HFFc6 (cell line): ENCODE results near the gene NAPSA. TPM values are rescaled to one million over a fixed set of nuclear protein-coding genes. Genes with fewer than 3 reads are reported as not detected.

ENCODE experiments used
- DNase-seq: peaks from one replicate; pipeline ENCODE4 v3.0.0-alpha.2; 2018
- H3K27ac Mint-ChIP-seq: 2 replicates; pipeline ENCODE4 v1.8.0; 2020; ENCODE audit warnings: mild to moderate bottlenecking, mixed read lengths
- H3K27me3 Mint-ChIP-seq: 2 replicates; pipeline ENCODE4 v1.8.0; 2021; ENCODE audit warnings: mild to moderate bottlenecking, moderate library complexity, mixed read lengths; ENCODE audit not compliant: insufficient read depth
- H3K36me3 Mint-ChIP-seq: 2 replicates; pipeline ENCODE4 v1.8.0; 2021; ENCODE audit warnings: low read depth, mixed read lengths
- H3K4me1 Mint-ChIP-seq: 2 replicates; pipeline ENCODE4 v1.8.0; 2020; ENCODE audit warnings: low read depth, mixed read lengths
- H3K4me3 Mint-ChIP-seq: 2 replicates; pipeline ENCODE4 v1.8.0; 2020; ENCODE audit warnings: mild to moderate bottlenecking, moderate library complexity, mixed read lengths
- H3K9me3 Mint-ChIP-seq: 2 replicates; pipeline ENCODE4 v1.8.0; 2020; ENCODE audit warnings: mild to moderate bottlenecking, mixed read lengths
- CTCF ChIP-seq: fragments of 200-600 bp; sonication (generic); IDR thresholded peaks from 2 replicates; pipeline ENCODE4 v1.5.0; 2021; ENCODE audit warnings: antibody characterized with exemption, mild to moderate bottlenecking
- total RNA-seq, 6 experiments: library from RNA; stranded (reverse); fragmentation: NEBNext Ultra II Directional; extraction: Animal tissue kit (Norgen Biotek cat#: 25700); gene quantifications; 2 replicates in 1 of 6; 3 replicates in 5 of 6; pipeline ENCODE4 v1.2.3, GENCODE V29; 2021

NAPSA gene
- total RNA-seq, 6 experiments from 2014 or later, result 0.12 to 0.66 (median 0.41) TPM; not detected in 2

- no peak overlapping the region for H3K27ac Mint-ChIP-seq
- H3K4me3 Mint-ChIP-seq, result no peak overlapping the region
- H3K36me3 Mint-ChIP-seq, result peaks cover 1% of the 10 kb centered on the region
- peaks cover 6% of the 10 kb centered on the region; the same call in 1 of the 2 replicates for H3K9me3 Mint-ChIP-seq
- H3K27me3 Mint-ChIP-seq, result peaks cover 31% of the 10 kb centered on the region
- no peak for DNase-seq
- TF ChIP-seq CTCF, result no peak
- H3K4me1 Mint-ChIP-seq, result peaks cover 5% of the 10 kb centered on the region; the same call in 1 of the 2 replicates
These were observed 30.6 kb downstream of the NAPSA start for GRCh38 chr19:50334741-50335421.

GRCh38 chr19:50333737-50334617 lies 31.5 kb downstream of the NAPSA start:
- peaks cover 12% of the 10 kb centered on the region; the same call in 1 of the 2 replicates for H3K4me1 Mint-ChIP-seq
- H3K4me3 Mint-ChIP-seq, result peak overlapping the region; percentile 64
- H3K9me3 Mint-ChIP-seq, result peaks cover 14% of the 10 kb centered on the region
- peaks cover 8% of the 10 kb centered on the region for H3K36me3 Mint-ChIP-seq
- H3K27ac Mint-ChIP-seq, result no peak overlapping the region
- DNase-seq, result no peak
- TF ChIP-seq CTCF, result no peak
- H3K27me3 Mint-ChIP-seq, result peaks cover 40% of the 10 kb centered on the region

DNA sequence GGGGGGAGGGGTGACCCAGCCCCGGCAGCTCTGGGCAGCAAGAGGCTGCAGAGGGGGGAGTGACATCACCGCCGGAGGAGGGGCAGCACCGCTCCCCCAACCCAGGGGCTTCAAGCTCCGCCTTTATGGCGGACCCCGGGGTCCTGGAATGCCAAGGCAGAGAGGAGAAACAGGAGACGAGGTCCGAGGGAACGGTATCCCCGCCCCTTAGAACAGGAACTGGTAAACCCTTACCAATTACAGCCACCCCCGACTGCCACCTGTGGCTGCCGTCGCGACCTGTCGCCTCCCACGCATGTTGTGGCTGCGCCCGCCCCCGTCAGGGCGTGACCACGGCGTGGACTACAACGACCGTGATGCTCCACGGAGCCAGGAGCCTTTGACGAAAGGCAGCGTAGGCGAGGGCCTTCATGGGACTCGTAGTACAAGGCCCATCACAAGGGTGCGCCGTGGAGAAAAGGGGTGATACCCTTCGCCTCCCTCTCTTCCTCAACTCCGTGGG lies 32.2 kb downstream of the NAPSA start:
- Mint-ChIP-seq H3K4me1 (peaks cover 12% of the 10 kb centered on the region; the same call in 1 of the 2 replicates), H3K27ac (no peak overlapping the region), H3K4me3 (peak overlapping the region; percentile 64), H3K27me3 (peaks cover 39% of the 10 kb centered on the region), H3K36me3 (peaks cover 8% of the 10 kb centered on the region), H3K9me3 (peaks cover 14% of the 10 kb centered on the region)
- no peak for TF ChIP-seq CTCF
- peak; percentile 8 for DNase-seq

DNA sequence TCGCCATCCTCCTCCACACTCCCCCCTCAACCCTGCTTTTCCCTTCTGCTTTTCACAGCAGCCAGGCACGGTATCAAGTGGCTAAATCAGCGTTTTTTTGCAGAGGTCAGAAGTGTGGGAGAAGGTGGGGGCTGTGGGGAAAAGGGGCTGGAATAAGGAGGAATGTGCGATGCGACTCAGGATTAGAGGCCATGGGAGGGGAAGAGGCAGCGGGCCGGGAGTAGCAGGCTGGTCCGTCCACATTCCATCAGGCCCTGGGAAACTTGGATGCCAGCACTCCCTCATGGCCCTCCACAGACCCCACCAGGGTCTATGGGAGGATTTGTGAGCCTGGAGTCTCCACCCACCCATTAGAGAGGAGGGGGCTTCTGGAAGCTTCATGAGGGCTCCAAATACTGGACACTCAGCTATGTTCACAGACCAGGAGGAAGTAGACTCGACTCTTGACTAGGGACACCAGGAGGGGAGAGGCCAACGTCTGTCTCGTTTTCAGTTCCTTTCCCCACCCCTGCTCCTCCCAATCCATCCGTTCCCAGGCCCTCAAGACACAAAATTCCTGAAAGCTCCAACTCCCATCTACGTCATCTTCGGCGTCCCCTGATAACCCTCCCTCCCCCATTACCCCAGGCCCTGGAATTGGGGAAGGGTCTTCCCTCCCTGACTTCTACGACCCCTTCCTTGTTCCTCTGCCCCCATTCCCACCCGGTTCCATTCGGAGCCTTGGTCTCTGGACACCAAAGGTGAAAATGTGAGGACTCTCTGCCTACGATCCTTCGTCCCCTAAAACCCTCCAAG lies 33.0 kb downstream of the NAPSA start:
- peaks cover 12% of the 10 kb centered on the region; the same call in 1 of the 2 replicates for H3K4me1 Mint-ChIP-seq

More for the DNA sequence above, 33.0 kb downstream of the NAPSA start:
- Mint-ChIP-seq H3K4me3 (no peak overlapping the region), H3K27ac (no peak overlapping the region), H3K36me3 (peaks cover 8% of the 10 kb centered on the region), H3K27me3 (peaks cover 43% of the 10 kb centered on the region), H3K9me3 (peaks cover 18% of the 10 kb centered on the region)
- no peak for DNase-seq
- TF ChIP-seq CTCF, result no peak
